WI38 (cell line): ENCODE data around the gene GGT1.

Experiments used
- H3K4me3 ChIP-seq: 2 replicates; pipeline ENCODE4 v1.5.1; 2011; ENCODE audit warnings: low read depth, mild to moderate bottlenecking, control low read depth, low read length
- CTCF ChIP-seq: IDR thresholded peaks from 2 replicates; pipeline ENCODE4 v1.5.1; 2012; ENCODE audit warnings: low read depth, mild to moderate bottlenecking, control low read depth, low read length

Gene GGT1

GRCh38 chr22:24564376-24565058 lies 38.5 kb upstream of the GGT1 start:
- H3K4me3 ChIP-seq: no peak overlapping the region
- TF ChIP-seq CTCF: no peak

DNA sequence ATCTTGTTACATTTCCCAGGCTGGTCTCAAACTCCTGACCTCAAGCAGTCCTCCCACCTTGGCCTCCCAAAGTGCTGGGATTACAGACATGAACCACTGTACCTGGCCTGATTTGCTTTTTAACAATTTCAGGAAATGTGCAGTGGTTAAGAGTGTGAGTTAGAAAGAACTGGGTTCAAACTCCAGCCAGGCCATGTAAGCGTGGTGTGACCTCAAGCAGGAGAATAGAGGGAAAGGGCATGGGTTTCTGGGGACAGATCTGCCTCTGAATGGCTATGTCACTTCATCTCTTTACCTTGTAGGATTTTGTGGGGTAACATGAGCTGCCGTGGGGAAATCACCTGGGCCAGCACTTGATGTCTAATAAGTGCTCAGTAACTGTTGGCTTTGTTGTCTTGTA lies 37.9 kb upstream of the GGT1 start:
- no peak overlapping the region for H3K4me3 ChIP-seq
- no peak for TF ChIP-seq CTCF

- no peak for TF ChIP-seq CTCF
- H3K4me3 ChIP-seq: no peak overlapping the region
These were observed 36.0 kb upstream of the GGT1 start for GRCh38 chr22:24566899-24567511.

GRCh38 chr22:24567668-24568067 lies 35.3 kb upstream of the GGT1 start:
- no peak overlapping the region for H3K4me3 ChIP-seq
- TF ChIP-seq CTCF: no peak

- TF ChIP-seq CTCF: no peak
- no peak overlapping the region for H3K4me3 ChIP-seq
These were observed 31.7 kb upstream of the GGT1 start for GRCh38 chr22:24571266-24571665.

DNA sequence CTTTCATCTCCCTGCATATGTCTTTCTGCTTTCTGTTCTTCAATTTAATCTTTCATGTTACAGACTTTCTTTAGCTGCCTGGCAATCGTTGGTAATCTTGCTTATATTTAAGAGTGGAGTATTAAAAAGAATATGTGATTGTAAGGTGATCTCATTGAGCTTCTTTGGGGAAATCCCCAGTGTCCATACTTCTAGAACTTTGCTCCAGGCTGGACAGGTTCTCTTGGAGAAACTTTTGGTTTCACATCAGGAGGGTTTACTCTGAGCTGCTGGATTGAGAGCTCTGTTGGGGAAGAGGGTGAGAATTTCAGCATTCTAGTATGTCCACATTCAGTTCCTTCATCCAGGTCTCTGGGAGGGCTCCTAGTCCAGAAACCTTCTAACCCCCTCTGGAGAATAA lies 26.2 kb upstream of the GGT1 start:
- TF ChIP-seq CTCF: no peak
- H3K4me3 ChIP-seq: no peak overlapping the region

DNA sequence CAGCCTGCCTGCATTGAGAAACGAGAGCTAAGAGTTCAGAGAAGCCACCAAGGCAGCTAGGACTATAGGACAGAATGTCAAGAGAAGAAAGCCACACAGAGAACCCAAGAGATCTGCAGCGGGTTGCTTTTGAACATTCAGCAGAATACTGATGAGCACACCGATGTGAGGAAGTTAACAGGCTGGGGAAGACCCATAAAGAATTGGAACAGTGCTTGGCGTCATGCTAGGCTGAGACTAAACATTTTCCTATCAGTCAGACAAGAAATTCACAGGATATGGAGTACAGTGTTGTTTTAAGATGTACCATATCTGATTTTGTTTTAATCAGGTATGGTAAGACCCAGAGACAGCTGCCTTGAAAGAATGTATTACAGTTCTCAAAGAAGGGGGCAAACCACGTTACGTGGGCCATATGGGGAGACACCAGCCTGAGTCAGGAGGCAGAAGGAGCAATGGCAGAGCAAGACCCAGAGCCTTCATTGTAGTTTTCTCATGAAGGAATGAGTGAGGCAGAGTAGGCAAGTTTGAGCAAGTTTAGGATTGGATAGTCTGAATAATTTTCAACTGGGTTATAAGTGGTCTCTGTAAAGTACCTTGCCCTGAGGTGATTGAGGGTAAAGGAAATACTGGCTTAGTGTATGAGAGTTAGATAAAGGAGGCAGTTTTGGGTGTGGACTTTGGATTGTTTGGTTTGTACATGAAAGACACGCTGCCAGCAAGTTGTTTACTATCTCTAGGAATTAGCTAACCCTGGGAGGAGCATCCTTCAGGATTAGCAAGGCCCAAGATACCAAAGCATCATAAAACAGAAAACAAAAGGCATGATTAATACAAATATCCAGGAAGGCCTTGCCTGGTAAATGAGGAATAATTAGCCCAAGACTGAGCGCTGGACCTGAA lies 24.4 kb upstream of the GGT1 start:
- no peak overlapping the region for H3K4me3 ChIP-seq
- TF ChIP-seq CTCF: no peak
